ENCODE data around the gene TMEM151A. TPM values are rescaled to one million over a fixed set of nuclear protein-coding genes. Genes with fewer than 3 reads are reported as not detected.
"Not testable (repeated sequence)": the region's sequence is repeated elsewhere in the genome, so short reads cannot be mapped to it uniquely, and the experiment has no call there.

Gene TMEM151A
- total RNA-seq, 2 donors from 2014 or later = 0.37 to 0.47 TPM

GRCh38 chr11:66316849-66317251, 25.2 kb downstream of the TMEM151A start, which contains the start of gene CD248:
Gene CD248, minus strand, starts transcription at chr11:66317044. Its CDS starts 17 bp downstream, at chr11:66317027.
- peak within 1 kb of the TSS; percentile 31 for H3K4me3 ChIP-seq
- intact Hi-C loops (cut with DNase I) = no loop called here
- DNase-seq = peak; percentile 47
- H3K9me3 ChIP-seq = no peaks in the 10 kb centered on the region
- H3K9ac ChIP-seq (ENCODE audit: low read depth in 2 of 2, low read length in 2 of 2) = peak within 1 kb of the TSS; percentile 66
- H3K4me1 ChIP-seq = peaks cover 5% of the 10 kb centered on the region
- H3K27me3 ChIP-seq = no peaks in the 10 kb centered on the region
- H3K36me3 ChIP-seq = no peaks in the 10 kb centered on the region
- no peak for TF ChIP-seq CTCF (IDR thresholded peaks at IDR 0.05)
- H3K27ac ChIP-seq = peak within 1 kb of the TSS; percentile 57

GRCh38 chr11:66317322-66317722, 25.6 kb downstream of the TMEM151A start:
- H3K4me3 ChIP-seq = no peak overlapping the region
- no peak for DNase-seq
- H3K4me1 ChIP-seq = peaks cover 5% of the 10 kb centered on the region
- no peaks in the 10 kb centered on the region for H3K9me3 ChIP-seq
- intact Hi-C loops (cut with DNase I) = no loop called here
- no peaks in the 10 kb centered on the region for H3K36me3 ChIP-seq
- H3K9ac ChIP-seq (ENCODE audit: low read depth in 2 of 2, low read length in 2 of 2) = no peak overlapping the region
- TF ChIP-seq CTCF (IDR thresholded peaks at IDR 0.05) = no peak
- peak overlapping the region; percentile 57 for H3K27ac ChIP-seq
- no peaks in the 10 kb centered on the region for H3K27me3 ChIP-seq

- Histone ChIP-seq H3K9me3 (no peaks in the 10 kb centered on the region), H3K9ac (ENCODE audit: low read depth in 2 of 2, low read length in 2 of 2) (peak overlapping the region in 1 of 2 donors; percentile 24), H3K4me1 (peaks cover 4% of the 10 kb centered on the region), H3K36me3 (no peaks in the 10 kb centered on the region), H3K4me3 (no peak overlapping the region), H3K27ac (peak overlapping the region; percentile 57), H3K27me3 (no peaks in the 10 kb centered on the region)
- peak; percentile 46 for DNase-seq
- TF ChIP-seq CTCF (IDR thresholded peaks at IDR 0.05) = no peak
- intact Hi-C loops (cut with DNase I) = no loop called here
These were observed 26.3 kb downstream of the TMEM151A start for GRCh38 chr11:66317723-66318599.

GRCh38 chr11:66318600-66318970, 26.9 kb downstream of the TMEM151A start:
- Histone ChIP-seq H3K9ac (ENCODE audit: low read depth in 2 of 2, low read length in 2 of 2) (no peak overlapping the region), H3K27me3 (no peaks in the 10 kb centered on the region), H3K36me3 (no peaks in the 10 kb centered on the region), H3K9me3 (no peaks in the 10 kb centered on the region), H3K4me3 (no peak overlapping the region), H3K27ac (peak overlapping the region; percentile 57), H3K4me1 (no peaks in the 10 kb centered on the region)
- TF ChIP-seq CTCF (IDR thresholded peaks at IDR 0.05) = no peak
- no peak for DNase-seq
- intact Hi-C loops (cut with DNase I) = no loop called here

GRCh38 chr11:66320289-66320688, 28.6 kb downstream of the TMEM151A start:
- DNase-seq; H3K4me1 ChIP-seq; H3K4me3 ChIP-seq; intact Hi-C loops (cut with DNase I); H3K27me3 ChIP-seq; H3K9ac ChIP-seq (ENCODE audit: low read depth in 2 of 2, low read length in 2 of 2); H3K9me3 ChIP-seq; H3K36me3 ChIP-seq; H3K27ac ChIP-seq: not testable (repeated sequence)

- H3K9me3 ChIP-seq; H3K36me3 ChIP-seq; H3K27me3 ChIP-seq; H3K9ac ChIP-seq (ENCODE audit: low read depth in 2 of 2, low read length in 2 of 2); H3K27ac ChIP-seq; H3K4me3 ChIP-seq; DNase-seq; H3K4me1 ChIP-seq; intact Hi-C loops (cut with DNase I): not testable (repeated sequence)
These were observed 29.1 kb downstream of the TMEM151A start for GRCh38 chr11:66320748-66321147.

Data from colonic mucosa (tissue), 4 donors.